ENCODE measurements around the gene NXNL2. TPM values are rescaled to one million over a fixed set of nuclear protein-coding genes. Genes with fewer than 3 reads are reported as not detected.

NXNL2 gene
- total RNA-seq, 1 experiment from 2014 or later: 1.4 TPM

- CTCF ChIA-PET: no interaction called here
- Mint-ChIP-seq H3K36me3 (ENCODE audit: insufficient read depth, unreplicated experiment) (no peaks in the 10 kb centered on the region), H3K4me1 (ENCODE audit: low read depth, unreplicated experiment) (no peaks in the 10 kb centered on the region), H3K27me3 (ENCODE audit: unreplicated experiment) (peaks cover 1% of the 10 kb centered on the region), H3K27ac (ENCODE audit: unreplicated experiment) (no peak overlapping the region), H3K9me3 (ENCODE audit: low read depth, unreplicated experiment) (no peaks in the 10 kb centered on the region), H3K4me3 (ENCODE audit: low read depth, unreplicated experiment) (no peak overlapping the region)
- no peak for TF ChIP-seq CTCF (IDR thresholded peaks at IDR 0.05; ENCODE audit: unreplicated experiment)
- no TSS peak for BruUV-seq (replicated peaks)
- intact Hi-C loops (cut with micrococcal nuclease; ENCODE audit: unreplicated experiment): loop anchor here (5.0 kb wide), 1 partner anchor 687 kb away; no protein-coding TSS in a partner anchor
- DNase-seq: no peak
Measured at GRCh38 chr9:88590558-88591146, 55.7 kb downstream of the NXNL2 start.

GRCh38 chr9:88593537-88594185, 58.7 kb downstream of the NXNL2 start:
- no TSS peak for BruUV-seq (replicated peaks)

More at GRCh38 chr9:88593537-88594185, 58.7 kb downstream of the NXNL2 start:
- DNase-seq: peak; percentile 53
- no peak overlapping the region for H3K4me3 Mint-ChIP-seq (ENCODE audit: low read depth, unreplicated experiment)
- peaks cover 25% of the 10 kb centered on the region for H3K27me3 Mint-ChIP-seq (ENCODE audit: unreplicated experiment)
- TF ChIP-seq CTCF (IDR thresholded peaks at IDR 0.05; ENCODE audit: unreplicated experiment): peak; percentile 28
- H3K27ac Mint-ChIP-seq (ENCODE audit: unreplicated experiment): no peak overlapping the region
- no peaks in the 10 kb centered on the region for H3K9me3 Mint-ChIP-seq (ENCODE audit: low read depth, unreplicated experiment)
- no peaks in the 10 kb centered on the region for H3K36me3 Mint-ChIP-seq (ENCODE audit: insufficient read depth, unreplicated experiment)
- intact Hi-C loops (cut with micrococcal nuclease; ENCODE audit: unreplicated experiment): loop anchor here (5.0 kb wide), 1 partner anchor 684 kb away; no protein-coding TSS in a partner anchor
- no peaks in the 10 kb centered on the region for H3K4me1 Mint-ChIP-seq (ENCODE audit: low read depth, unreplicated experiment)
- CTCF ChIA-PET: interaction anchor here (0.7 kb wide), 1 partner anchor 71 kb away, joined by 3 read pairs; no protein-coding TSS in a partner anchor

Other genes starting within 250 kb of the NXNL2 start
- gene SPIN1, start 146.7 kb upstream of the NXNL2 start, total RNA-seq (2022): 56.7 and 59.5 TPM in 2 replicates